Suprapubic skin (tissue), 4 donors: ENCODE measurements around the gene C16orf90. TPM values are rescaled to one million over a fixed set of nuclear protein-coding genes. Genes with fewer than 3 reads are reported as not detected.

Source experiments
- DNase-seq, 2 donors: peaks; one replicate each; pipeline ENCODE4 v3.0.0-alpha.2; 2019; ENCODE audit warnings: low spot score in 2 of 2
- H3K27ac ChIP-seq: fragments of 200-600 bp; sonication (generic); one replicate; pipeline ENCODE4 v1.5.1; 2019
- H3K27me3 ChIP-seq: fragments of 200-600 bp; sonication (generic); one replicate; pipeline ENCODE4 v1.5.1; 2019
- H3K36me3 ChIP-seq: fragments of 200-600 bp; sonication (generic); one replicate; pipeline ENCODE4 v1.5.1; 2019
- H3K4me1 ChIP-seq: fragments of 200-600 bp; sonication (generic); one replicate; pipeline ENCODE4 v1.5.1; 2019
- H3K4me3 ChIP-seq: fragments of 200-600 bp; sonication (generic); one replicate; pipeline ENCODE4 v1.5.1; 2019; ENCODE audit warnings: mild to moderate bottlenecking
- H3K9me3 ChIP-seq: fragments of 200-600 bp; sonication (generic); one replicate; pipeline ENCODE4 v1.5.1; 2019
- EP300 ChIP-seq: sonication (generic); formaldehyde crosslinking; IDR thresholded peaks from one replicate; pipeline ENCODE4 v1.6.1; 2017; ENCODE audit warnings: antibody characterized with exemption
- POLR2A ChIP-seq, 2 donors: fragments of 450-650 bp; IDR thresholded peaks; one replicate each; pipeline ENCODE4 v1.6.1; 2017; ENCODE audit warnings: antibody characterized with exemption in 2 of 2, mild to moderate bottlenecking in 2 of 2, moderate library complexity in 2 of 2
- POLR2AphosphoS5 ChIP-seq, 3 donors: sonication (generic); formaldehyde crosslinking; IDR thresholded peaks; one replicate each; pipeline ENCODE4 v1.6.1; 2017; ENCODE audit warnings: antibody characterized with exemption in 3 of 3
- WGBS: methylation state at CpG from one replicate; pipeline ENCODE4 v1.1.5; 2018; 5-methylcytosine and 5-hydroxymethylcytosine counted together
- total RNA-seq, 4 donors: library from RNA; depleted of rRNA; stranded (reverse); fragments of >200 nt; gene quantifications; one replicate each; pipeline ENCODE4 v1.1.0, GENCODE V29; 2016
- TF ChIP-seq, protein P1 (sequence below), 2 donors: fragments of 200-600 bp in 1 of 2; fragments of 450-650 bp in 1 of 2; sonication (generic) in 1 of 2; IDR thresholded peaks; one replicate each; pipeline ENCODE4 v1.5.1; 2016 to 2019; ENCODE audit warnings: antibody characterized with exemption in 2 of 2, mild to moderate bottlenecking in 1 of 2, moderate library complexity in 1 of 2

Gene C16orf90
- total RNA-seq, 4 donors from 2014 or later: not detected

DNA sequence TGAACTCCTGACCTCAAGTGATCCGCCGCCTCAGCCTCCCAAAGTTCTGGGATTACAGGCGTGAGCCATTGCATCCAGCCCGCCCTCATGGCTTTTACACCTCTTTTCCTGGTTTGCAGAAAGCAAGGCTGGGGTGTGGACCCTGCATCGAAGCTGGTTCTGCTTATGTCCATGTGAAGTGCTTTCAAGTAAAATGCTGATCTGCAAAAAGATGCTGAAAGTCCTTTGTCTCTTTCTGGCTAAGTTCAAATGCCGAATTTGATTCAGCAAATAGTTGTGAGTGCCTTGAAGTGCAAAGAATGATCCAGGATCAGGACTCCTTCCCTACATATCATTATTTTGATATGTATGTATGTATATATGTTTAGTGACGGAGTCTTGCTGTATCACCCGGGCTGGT lies 34.7 kb downstream of the C16orf90 start:
- H3K4me1 ChIP-seq: peaks cover 65% of the 10 kb centered on the region
- WGBS: 83% methylated on average over 8 of the region's 8 CpGs
- no peak overlapping the region for H3K4me3 ChIP-seq
- no peaks in the 10 kb centered on the region for H3K9me3 ChIP-seq
- TF ChIP-seq POLR2AphosphoS5 (IDR thresholded peaks at IDR 0.05): no peak
- TF ChIP-seq, protein P1, sequence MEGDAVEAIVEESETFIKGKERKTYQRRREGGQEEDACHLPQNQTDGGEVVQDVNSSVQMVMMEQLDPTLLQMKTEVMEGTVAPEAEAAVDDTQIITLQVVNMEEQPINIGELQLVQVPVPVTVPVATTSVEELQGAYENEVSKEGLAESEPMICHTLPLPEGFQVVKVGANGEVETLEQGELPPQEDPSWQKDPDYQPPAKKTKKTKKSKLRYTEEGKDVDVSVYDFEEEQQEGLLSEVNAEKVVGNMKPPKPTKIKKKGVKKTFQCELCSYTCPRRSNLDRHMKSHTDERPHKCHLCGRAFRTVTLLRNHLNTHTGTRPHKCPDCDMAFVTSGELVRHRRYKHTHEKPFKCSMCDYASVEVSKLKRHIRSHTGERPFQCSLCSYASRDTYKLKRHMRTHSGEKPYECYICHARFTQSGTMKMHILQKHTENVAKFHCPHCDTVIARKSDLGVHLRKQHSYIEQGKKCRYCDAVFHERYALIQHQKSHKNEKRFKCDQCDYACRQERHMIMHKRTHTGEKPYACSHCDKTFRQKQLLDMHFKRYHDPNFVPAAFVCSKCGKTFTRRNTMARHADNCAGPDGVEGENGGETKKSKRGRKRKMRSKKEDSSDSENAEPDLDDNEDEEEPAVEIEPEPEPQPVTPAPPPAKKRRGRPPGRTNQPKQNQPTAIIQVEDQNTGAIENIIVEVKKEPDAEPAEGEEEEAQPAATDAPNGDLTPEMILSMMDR (IDR thresholded peaks at IDR 0.05): no peak
- TF ChIP-seq EP300: no peak
- no peak for TF ChIP-seq POLR2A (IDR thresholded peaks at IDR 0.05)
- H3K36me3 ChIP-seq: peaks cover 1% of the 10 kb centered on the region
- no peak overlapping the region for H3K27ac ChIP-seq
- H3K27me3 ChIP-seq: no peaks in the 10 kb centered on the region
- DNase-seq: no peak

DNA sequence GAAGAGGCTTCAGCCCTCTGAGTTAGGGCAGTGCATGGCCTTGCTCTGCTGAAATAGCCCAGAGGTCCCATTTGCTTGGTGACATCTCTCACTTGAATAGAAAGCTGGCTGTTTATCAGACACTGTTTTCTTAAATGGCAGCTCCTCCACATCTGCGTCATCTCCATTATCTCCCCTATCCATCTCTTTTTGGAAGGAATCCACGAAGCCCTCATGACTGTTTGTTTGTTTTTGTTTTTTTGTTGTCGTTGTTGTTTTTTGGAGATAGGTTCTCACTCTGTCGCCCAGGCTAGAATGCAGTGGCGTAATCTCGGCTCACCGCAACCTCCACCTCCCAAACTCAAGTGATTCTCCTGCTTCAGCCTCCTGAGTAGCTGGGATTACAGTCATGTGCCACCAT lies 35.2 kb downstream of the C16orf90 start:
- 87% methylated on average over 7 of the region's 7 CpGs for WGBS
- Histone ChIP-seq H3K4me1 (peaks cover 65% of the 10 kb centered on the region), H3K36me3 (no peaks in the 10 kb centered on the region), H3K27me3 (no peaks in the 10 kb centered on the region), H3K4me3 (no peak overlapping the region), H3K9me3 (no peaks in the 10 kb centered on the region), H3K27ac (no peak overlapping the region)
- TF ChIP-seq EP300 (no peak), POLR2AphosphoS5 (IDR thresholded peaks at IDR 0.05) (no peak), POLR2A (IDR thresholded peaks at IDR 0.05) (no peak)
- TF ChIP-seq, protein P1 (IDR thresholded peaks at IDR 0.05): no peak
- no peak for DNase-seq

DNA sequence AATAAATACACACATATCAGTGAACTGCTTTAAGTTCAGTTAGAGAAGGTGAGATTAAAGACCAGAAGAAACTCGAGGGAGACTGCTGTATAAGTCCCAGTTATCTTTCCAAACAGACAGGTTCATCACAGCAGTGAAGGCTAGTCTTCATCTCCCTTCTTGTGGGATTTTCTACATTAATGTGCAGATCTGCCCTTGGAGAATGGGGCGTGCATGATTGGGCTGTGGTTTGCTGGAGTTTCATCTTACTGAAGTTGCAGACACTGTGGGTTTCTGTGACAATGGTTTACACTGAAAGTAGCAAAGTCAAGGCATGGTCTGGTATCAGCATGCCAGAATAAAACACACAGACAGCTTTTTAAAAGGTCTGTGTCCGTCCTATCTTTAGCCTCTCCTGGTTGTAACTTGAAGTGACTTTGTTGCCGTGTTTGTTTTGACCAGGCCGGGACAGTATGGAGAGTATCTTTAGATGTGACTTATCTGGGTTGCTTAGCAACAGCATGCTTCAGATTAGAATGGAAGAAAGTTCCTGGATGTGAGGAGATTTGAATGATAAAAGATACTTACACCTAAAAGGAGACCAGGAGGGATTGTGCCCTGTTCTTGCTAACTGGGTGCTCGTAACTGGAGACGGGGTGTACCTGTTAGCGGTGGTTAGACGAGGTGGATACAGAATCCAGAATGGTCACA lies 35.7 kb downstream of the C16orf90 start:
- peaks cover 63% of the 10 kb centered on the region for H3K4me1 ChIP-seq
- H3K27me3 ChIP-seq: no peaks in the 10 kb centered on the region
- H3K9me3 ChIP-seq: no peaks in the 10 kb centered on the region
- no peak for TF ChIP-seq POLR2AphosphoS5 (IDR thresholded peaks at IDR 0.05)
- TF ChIP-seq, protein P1 (IDR thresholded peaks at IDR 0.05): no peak
- TF ChIP-seq EP300: no peak
- no peak overlapping the region for H3K27ac ChIP-seq
- peak overlapping the region; percentile 59 for H3K4me3 ChIP-seq
- WGBS: 63% methylated on average over 9 of the region's 9 CpGs
- no peaks in the 10 kb centered on the region for H3K36me3 ChIP-seq
- no peak for DNase-seq

DNA sequence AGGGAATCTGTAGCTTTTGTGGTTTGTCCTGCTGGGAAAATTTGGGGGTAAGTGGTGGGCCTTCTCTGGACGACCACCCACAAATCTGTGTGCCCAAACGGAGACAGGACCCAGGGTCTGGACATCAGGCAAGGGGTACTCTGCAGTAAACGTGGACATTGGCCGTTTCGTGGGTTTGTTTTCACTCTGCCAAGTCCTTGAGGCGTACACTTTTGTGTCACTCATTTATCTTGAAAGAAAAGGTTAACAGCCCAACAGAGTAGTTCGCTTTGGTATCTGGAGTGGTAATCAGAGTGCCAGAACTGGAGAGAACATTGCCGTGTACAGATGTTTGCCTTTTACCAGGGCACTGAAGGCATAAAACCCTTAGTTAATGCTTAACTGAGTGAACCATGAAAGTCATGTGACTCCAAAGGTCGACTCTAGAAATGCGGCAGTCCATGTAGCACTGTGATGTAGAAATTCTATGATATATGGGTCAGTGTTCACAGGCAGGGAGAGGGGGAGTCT lies 36.4 kb downstream of the C16orf90 start:
- TF ChIP-seq, protein P1 (IDR thresholded peaks at IDR 0.05): no peak
- no peak for TF ChIP-seq POLR2A (IDR thresholded peaks at IDR 0.05)
- H3K4me3 ChIP-seq: peak overlapping the region; percentile 59
- no peak for DNase-seq
- no peaks in the 10 kb centered on the region for H3K9me3 ChIP-seq
- H3K4me1 ChIP-seq: peaks cover 57% of the 10 kb centered on the region
- WGBS: 7% methylated on average over 5 of the region's 10 CpGs
- H3K27ac ChIP-seq: peak overlapping the region; percentile 95
- H3K36me3 ChIP-seq: no peaks in the 10 kb centered on the region
- no peaks in the 10 kb centered on the region for H3K27me3 ChIP-seq

DNA sequence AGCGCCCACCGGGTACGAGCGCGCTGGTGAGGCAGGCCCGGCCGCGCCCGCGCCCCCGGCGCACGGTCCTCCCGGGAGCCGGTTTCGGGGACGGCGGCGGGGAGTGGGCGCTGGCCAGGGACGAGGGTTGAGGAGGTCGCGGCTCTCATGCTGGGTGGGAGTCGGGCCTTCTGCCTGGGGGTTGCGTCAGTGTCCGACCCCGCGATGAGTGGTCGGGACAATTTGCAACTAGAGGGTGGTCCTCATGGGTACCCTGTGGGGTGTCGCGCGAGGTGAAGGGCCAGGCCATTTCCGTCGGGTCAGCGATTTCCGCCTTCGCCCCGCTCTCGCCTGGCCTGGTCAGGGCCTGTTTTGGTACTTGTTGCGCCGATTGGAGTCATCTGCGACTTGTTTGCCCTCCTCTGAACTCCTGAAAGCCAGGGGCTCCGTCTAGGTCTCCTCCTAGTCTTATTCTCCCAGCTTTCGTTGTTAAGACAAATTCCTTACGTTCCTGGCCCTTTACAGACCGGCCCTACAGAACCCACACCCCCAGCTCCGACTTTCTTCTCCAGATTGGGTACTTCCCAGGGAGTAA lies 36.9 kb downstream of the C16orf90 start:
- TF ChIP-seq POLR2A (IDR thresholded peaks at IDR 0.05) (no peak), POLR2AphosphoS5 (IDR thresholded peaks at IDR 0.05) (no peak)
- Histone ChIP-seq H3K36me3 (no peaks in the 10 kb centered on the region), H3K9me3 (no peaks in the 10 kb centered on the region), H3K27ac (peak overlapping the region; percentile 95), H3K27me3 (no peaks in the 10 kb centered on the region), H3K4me1 (peaks cover 57% of the 10 kb centered on the region), H3K4me3 (peak overlapping the region; percentile 59)
- 1% methylated on average over 20 of the region's 47 CpGs for WGBS
- DNase-seq: no peak
